ENCODE measurements around the gene MLN. TPM values are rescaled to one million over a fixed set of nuclear protein-coding genes. Genes with fewer than 3 reads are reported as not detected.

Gene MLN
- polyA plus RNA-seq, 1 of the 3 experiments (the other 2 are of a cell fraction), result not detected

DNA sequence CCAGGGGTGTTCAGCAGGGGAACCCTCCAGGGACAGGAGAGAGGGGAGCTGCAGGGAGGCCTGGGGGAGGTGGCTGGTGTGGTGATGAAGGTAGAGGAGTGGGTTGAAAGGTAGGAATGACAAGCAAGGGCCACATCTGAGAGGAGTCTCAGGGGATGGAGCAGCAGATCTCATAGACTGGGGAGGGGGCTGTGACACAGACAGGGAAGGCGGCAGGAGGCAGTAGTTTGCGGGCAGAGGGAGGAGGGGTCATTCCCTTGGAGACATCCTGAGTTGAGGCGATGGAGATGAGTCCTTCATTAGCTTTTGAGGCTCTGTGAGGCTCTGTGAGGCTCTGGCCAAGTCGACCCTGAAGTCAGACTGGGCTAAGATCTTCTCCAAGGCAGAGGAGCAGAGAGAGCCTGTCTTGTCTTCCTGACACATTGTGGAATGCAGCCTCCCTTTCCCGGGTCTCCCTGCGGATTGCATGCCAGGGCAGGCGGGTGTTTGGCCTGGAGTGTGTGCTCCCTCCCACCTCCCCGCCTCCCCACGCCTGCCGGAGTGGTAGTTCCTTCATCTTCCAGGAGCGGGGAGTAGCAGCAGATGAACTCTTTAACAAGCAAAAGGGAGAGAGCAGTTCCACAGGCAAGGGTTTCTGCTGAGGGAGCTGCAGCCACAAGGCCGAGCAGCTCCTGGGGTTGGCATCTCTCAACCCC lies 34.3 kb upstream of the MLN start:
- no peak overlapping the region for H3K4me2 ChIP-seq
- DNase-seq, result no peak
- 79% methylated on average over 12 of the region's 12 CpGs for WGBS (ENCODE audit: low lambda C conversion rate)
- H3K9me2 ChIP-seq, result no peaks in the 10 kb centered on the region
- POLR2A ChIA-PET, result no interaction called here
- H3K27me3 ChIP-seq (ENCODE audit: insufficient read depth), result no peaks in the 10 kb centered on the region
- TF ChIP-seq RXRA (IDR thresholded peaks at IDR 0.05; ENCODE audit: borderline replicate concordance, low read depth) (no peak), FOXM1 (IDR thresholded peaks at IDR 0.05; ENCODE audit: low read depth) (no peak), ELF1 (IDR thresholded peaks at IDR 0.05) (no peak), MEF2A (IDR thresholded peaks at IDR 0.05; ENCODE audit: borderline replicate concordance, low read depth) (no peak), GABPA (IDR thresholded peaks at IDR 0.05; ENCODE audit: low read depth) (no peak), RCOR1 (IDR thresholded peaks at IDR 0.05; ENCODE audit: low read length) (no peak), GATA2 (CRISPR knock-in tag; IDR thresholded peaks at IDR 0.05) (no peak), FOXJ3 (CRISPR knock-in tag; IDR thresholded peaks at IDR 0.05) (no peak), RAD21 (IDR thresholded peaks at IDR 0.05; ENCODE audit: low read length) (no peak), NRF1 (IDR thresholded peaks at IDR 0.05; ENCODE audit: low read depth, low read length) (no peak), TEAD4 (IDR thresholded peaks at IDR 0.05; ENCODE audit: borderline replicate concordance, insufficient read depth) (no peak), FOSL2 (IDR thresholded peaks at IDR 0.05; ENCODE audit: borderline replicate concordance, low read depth) (no peak)
- TF ChIP-seq, protein P1, sequence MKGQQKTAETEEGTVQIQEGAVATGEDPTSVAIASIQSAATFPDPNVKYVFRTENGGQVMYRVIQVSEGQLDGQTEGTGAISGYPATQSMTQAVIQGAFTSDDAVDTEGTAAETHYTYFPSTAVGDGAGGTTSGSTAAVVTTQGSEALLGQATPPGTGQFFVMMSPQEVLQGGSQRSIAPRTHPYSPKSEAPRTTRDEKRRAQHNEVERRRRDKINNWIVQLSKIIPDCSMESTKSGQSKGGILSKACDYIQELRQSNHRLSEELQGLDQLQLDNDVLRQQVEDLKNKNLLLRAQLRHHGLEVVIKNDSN (IDR thresholded peaks at IDR 0.05; ENCODE audit: borderline replicate concordance, low read depth), result no peak
- TF ChIP-seq, protein P2, sequence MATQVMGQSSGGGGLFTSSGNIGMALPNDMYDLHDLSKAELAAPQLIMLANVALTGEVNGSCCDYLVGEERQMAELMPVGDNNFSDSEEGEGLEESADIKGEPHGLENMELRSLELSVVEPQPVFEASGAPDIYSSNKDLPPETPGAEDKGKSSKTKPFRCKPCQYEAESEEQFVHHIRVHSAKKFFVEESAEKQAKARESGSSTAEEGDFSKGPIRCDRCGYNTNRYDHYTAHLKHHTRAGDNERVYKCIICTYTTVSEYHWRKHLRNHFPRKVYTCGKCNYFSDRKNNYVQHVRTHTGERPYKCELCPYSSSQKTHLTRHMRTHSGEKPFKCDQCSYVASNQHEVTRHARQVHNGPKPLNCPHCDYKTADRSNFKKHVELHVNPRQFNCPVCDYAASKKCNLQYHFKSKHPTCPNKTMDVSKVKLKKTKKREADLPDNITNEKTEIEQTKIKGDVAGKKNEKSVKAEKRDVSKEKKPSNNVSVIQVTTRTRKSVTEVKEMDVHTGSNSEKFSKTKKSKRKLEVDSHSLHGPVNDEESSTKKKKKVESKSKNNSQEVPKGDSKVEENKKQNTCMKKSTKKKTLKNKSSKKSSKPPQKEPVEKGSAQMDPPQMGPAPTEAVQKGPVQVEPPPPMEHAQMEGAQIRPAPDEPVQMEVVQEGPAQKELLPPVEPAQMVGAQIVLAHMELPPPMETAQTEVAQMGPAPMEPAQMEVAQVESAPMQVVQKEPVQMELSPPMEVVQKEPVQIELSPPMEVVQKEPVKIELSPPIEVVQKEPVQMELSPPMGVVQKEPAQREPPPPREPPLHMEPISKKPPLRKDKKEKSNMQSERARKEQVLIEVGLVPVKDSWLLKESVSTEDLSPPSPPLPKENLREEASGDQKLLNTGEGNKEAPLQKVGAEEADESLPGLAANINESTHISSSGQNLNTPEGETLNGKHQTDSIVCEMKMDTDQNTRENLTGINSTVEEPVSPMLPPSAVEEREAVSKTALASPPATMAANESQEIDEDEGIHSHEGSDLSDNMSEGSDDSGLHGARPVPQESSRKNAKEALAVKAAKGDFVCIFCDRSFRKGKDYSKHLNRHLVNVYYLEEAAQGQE (IDR thresholded peaks at IDR 0.05; ENCODE audit: low read depth, low read length), result no peak
- TF ChIP-seq, protein P3, sequence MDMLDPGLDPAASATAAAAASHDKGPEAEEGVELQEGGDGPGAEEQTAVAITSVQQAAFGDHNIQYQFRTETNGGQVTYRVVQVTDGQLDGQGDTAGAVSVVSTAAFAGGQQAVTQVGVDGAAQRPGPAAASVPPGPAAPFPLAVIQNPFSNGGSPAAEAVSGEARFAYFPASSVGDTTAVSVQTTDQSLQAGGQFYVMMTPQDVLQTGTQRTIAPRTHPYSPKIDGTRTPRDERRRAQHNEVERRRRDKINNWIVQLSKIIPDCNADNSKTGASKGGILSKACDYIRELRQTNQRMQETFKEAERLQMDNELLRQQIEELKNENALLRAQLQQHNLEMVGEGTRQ (IDR thresholded peaks at IDR 0.05; ENCODE audit: borderline replicate concordance, low read depth, low read length), result no peak
- no peak overlapping the region for H3K4me3 ChIP-seq (ENCODE audit: low read depth in 2 of 2, low read length in 1 of 2)
- CTCF ChIA-PET, result interaction anchor here (0.9 to 2.4 kb wide), 3 partner anchors 14 to 317 kb away, joined by 3 to 9 read pairs (median 3); no protein-coding TSS in a partner anchor
- H3F3A ChIP-seq (replicated peaks; ENCODE audit: insufficient read depth), result peaks cover 11% of the 10 kb centered on the region
- H2AFZ ChIP-seq (ENCODE audit: low read depth), result no peak overlapping the region
- no peaks in the 10 kb centered on the region for H4K20me1 ChIP-seq (ENCODE audit: insufficient read depth)
- H3K27ac ChIP-seq (ENCODE audit: low read depth in 2 of 2, low read length in 1 of 2), result no peak overlapping the region
- peaks cover 24 to 37% of the 10 kb centered on the region in 2 experiments; a peak in 3 of 4 replicates for H3K4me1 ChIP-seq (ENCODE audit: control insufficient read depth in 1 of 2, insufficient read depth in 2 of 2, low read depth in 1 of 2, low read length in 1 of 2)
- no peak overlapping the region for H3K9ac ChIP-seq
- no peaks in the 10 kb centered on the region for H3K9me3 ChIP-seq
- no peaks in the 10 kb centered on the region for H3K36me3 ChIP-seq (replicated peaks in 1 of 2; ENCODE audit: control insufficient read depth in 1 of 2, insufficient read depth in 2 of 2, low read length in 1 of 2)
- H3K79me2 ChIP-seq (ENCODE audit: insufficient read depth), result no peaks in the 10 kb centered on the region

Measured in SK-N-SH (cell line).